Small intestine (tissue), 7 donors: Measurements from ENCODE around the gene MBTD1. TPM values are rescaled to one million over a fixed set of nuclear protein-coding genes. Genes with fewer than 3 reads are reported as not detected.
"Not testable (repeated sequence)": the region's sequence is repeated elsewhere in the genome, so short reads cannot be mapped to it uniquely, and the experiment has no call there.

Experiments
- DNase-seq, 2 donors: peaks; one replicate each; pipeline versions ENCODE4 v3.0.0 to v3.0.0-alpha.2; 2013
- FAIRE-seq: peaks from 2 replicates; lab custom pipeline; 2012; peaks lifted over from hg19 to GRCh38; lab: Jason Lieb, UNC
- H3K27ac ChIP-seq, 3 donors: one replicate each; pipeline ENCODE4 v1.5.1; 2013; ENCODE audit warnings: low read length in 2 of 3, mild to moderate bottlenecking in 2 of 3, control low read depth in 1 of 3, inconsistent platforms in 1 of 3, low read depth in 1 of 3, moderate library complexity in 1 of 3
- H3K27me3 ChIP-seq, 3 donors: one replicate each; pipeline ENCODE4 v1.6.1; 2013; ENCODE audit warnings: low read length in 3 of 3, inconsistent platforms in 1 of 3; ENCODE audit not compliant: control insufficient read depth in 3 of 3, insufficient read depth in 3 of 3
- H3K36me3 ChIP-seq, 3 donors: one replicate each; pipeline ENCODE4 v1.6.1; 2013; ENCODE audit warnings: low read length in 3 of 3, inconsistent platforms in 1 of 3, low read depth in 1 of 3, mild to moderate bottlenecking in 1 of 3, moderate library complexity in 1 of 3; ENCODE audit not compliant: control insufficient read depth in 3 of 3, insufficient read depth in 2 of 3
- H3K4me1 ChIP-seq, 3 donors: one replicate each; pipeline ENCODE4 v1.6.1; 2013; ENCODE audit warnings: low read length in 2 of 3, inconsistent platforms in 1 of 3, low read depth in 1 of 3, mild to moderate bottlenecking in 1 of 3, moderate library complexity in 1 of 3; ENCODE audit not compliant: control insufficient read depth in 3 of 3, insufficient read depth in 2 of 3
- H3K4me3 ChIP-seq, 3 donors: one replicate each; pipeline ENCODE4 v1.5.1; 2013; ENCODE audit warnings: low read length in 3 of 3, control low read depth in 1 of 3, inconsistent platforms in 1 of 3, low read depth in 1 of 3, mild to moderate bottlenecking in 1 of 3, moderate library complexity in 1 of 3
- H3K9me3 ChIP-seq, 2 donors: one replicate each; pipeline ENCODE4 v1.6.1; 2013; ENCODE audit warnings: low read depth in 1 of 2, low read length in 1 of 2; ENCODE audit not compliant: control insufficient read depth in 2 of 2, insufficient read depth in 1 of 2
- WGBS, 3 donors: extraction: QIAGEN DNeasy Blood & Tissue Kit; methylation state at CpG; one replicate each; pipeline ENCODE4 v1.1.7; 2013; 5-methylcytosine and 5-hydroxymethylcytosine counted together
- polyA plus RNA-seq, 4 donors: library from polyadenylated mRNA; stranded (reverse) in 3 of 4; unstranded in 1 of 4; fragments of 200-250 nt in 3 of 4; fragments of 120-200 nt in 1 of 4; gene quantifications; one replicate each; pipeline versions ENCODE4 v1.2.1 to v1.2.3, GENCODE V29; 2013
- donor health status: healthy with polysubstance abuse.
- donor health status: control.
- donor health status: control.
- donor health status: Bipolar disorder and iron deficiency.
- donor health status: healthy.

MBTD1 gene
- polyA plus RNA-seq, 4 donors, result 5.7 to 32.9 (median 7.3) TPM

- DNase-seq (no peak), FAIRE-seq (no peak)
- Histone ChIP-seq H3K27ac (no peak overlapping the region), H3K27me3 (no peaks in the 10 kb centered on the region), H3K36me3 (peaks cover 4 to 25% (median 5%) of the 10 kb centered on the region in 3 donors), H3K4me3 (no peak overlapping the region), H3K9me3 (no peaks in the 10 kb centered on the region), H3K4me1 (peaks cover 0 to 3% (median 0%) of the 10 kb centered on the region in 3 donors)
- 82 to 87% (median 84%) methylated on average over 5 of the region's 5 CpGs for WGBS, 3 donors
Measured at GRCh38 chr17:51180486-51180885, 79.4 kb downstream of the MBTD1 start.

- not testable (repeated sequence) for H3K27me3 ChIP-seq, H3K4me3 ChIP-seq, DNase-seq, H3K9me3 ChIP-seq, FAIRE-seq, H3K4me1 ChIP-seq, H3K27ac ChIP-seq
- 84 to 95% (median 92%) methylated on average over 9 of the region's 9 CpGs for WGBS, 3 donors
- peaks cover 2 to 55% (median 3%) of the 10 kb centered on the region in 3 donors for H3K36me3 ChIP-seq
Measured at GRCh38 chr17:51172030-51172429, 87.8 kb downstream of the MBTD1 start.

- Histone ChIP-seq H3K36me3 (peaks cover 2 to 54% (median 3%) of the 10 kb centered on the region in 3 donors), H3K4me3 (no peak overlapping the region), H3K27me3 (no peaks in the 10 kb centered on the region), H3K27ac (peak overlapping the region in 1 of 3 donors; percentile 65), H3K4me1 (peaks cover 0 to 5% (median 2%) of the 10 kb centered on the region in 3 donors), H3K9me3 (no peaks in the 10 kb centered on the region)
- DNase-seq, result peak; percentile 60 to 70
- WGBS, 3 donors, result 42 to 90% (median 72%) methylated on average over 2 of the region's 2 CpGs
- no peak for FAIRE-seq
Measured at GRCh38 chr17:51170736-51171135, 89.1 kb downstream of the MBTD1 start.

GRCh38 chr17:51169340-51169739, 90.5 kb downstream of the MBTD1 start:
- DNase-seq, result no peak
- Histone ChIP-seq H3K4me3 (no peak overlapping the region), H3K36me3 (peaks cover 2 to 44% (median 3%) of the 10 kb centered on the region in 3 donors), H3K27ac (no peak overlapping the region), H3K27me3 (no peaks in the 10 kb centered on the region), H3K4me1 (peaks cover 0 to 12% (median 2%) of the 10 kb centered on the region in 3 donors), H3K9me3 (no peaks in the 10 kb centered on the region)
- 86 to 98% (median 95%) methylated on average over 1 of the region's 1 CpG for WGBS, 3 donors
- FAIRE-seq, result no peak

- peak overlapping the region; percentile 71 to 95 (median 85) for H3K4me3 ChIP-seq
- peak; percentile 58 to 83 for DNase-seq
- H3K4me1 ChIP-seq, result peaks cover 0 to 12% (median 2%) of the 10 kb centered on the region in 3 donors
- no peak for FAIRE-seq
- no peaks in the 10 kb centered on the region for H3K27me3 ChIP-seq
- peak overlapping the region; percentile 79 to 96 (median 79) for H3K27ac ChIP-seq
- 10 to 15% (median 13%) methylated on average over 25 to 42 of the region's 42 CpGs for WGBS, 3 donors
- peaks cover 0 to 36% (median 3%) of the 10 kb centered on the region in 3 donors for H3K36me3 ChIP-seq
- no peaks in the 10 kb centered on the region for H3K9me3 ChIP-seq
Measured at GRCh38 chr17:51166987-51167931, 92.6 kb downstream of the MBTD1 start.

GRCh38 chr17:51166198-51166986, 93.5 kb downstream of the MBTD1 start, which contains the start of gene NME2:
Gene NME2 (plus strand): TSS chr17:51166411. CDS start chr17:51166831, 420 bp downstream.
- Histone ChIP-seq H3K27me3 (no peaks in the 10 kb centered on the region), H3K36me3 (peaks cover 0 to 37% (median 3%) of the 10 kb centered on the region in 3 donors), H3K27ac (peak within 1 kb of the TSS; percentile 79 to 96 (median 91)), H3K9me3 (no peaks in the 10 kb centered on the region), H3K4me1 (peaks cover 0 to 12% (median 2%) of the 10 kb centered on the region in 3 donors), H3K4me3 (peak within 1 kb of the TSS; percentile 71 to 95 (median 85))
- FAIRE-seq, result no peak
- WGBS, 3 donors, result 0 to 1% (median 1%) methylated on average over 56 to 98 of the region's 98 CpGs
- peak; percentile 94 to 95 for DNase-seq

GRCh38 chr17:51165680-51166197, 94.1 kb downstream of the MBTD1 start:
- peak overlapping the region; percentile 79 to 96 (median 91) for H3K27ac ChIP-seq
- H3K27me3 ChIP-seq, result no peaks in the 10 kb centered on the region
- peak overlapping the region; percentile 71 to 95 (median 85) for H3K4me3 ChIP-seq
- DNase-seq (no peak), FAIRE-seq (no peak)
- peaks cover 0 to 42% (median 3%) of the 10 kb centered on the region in 3 donors for H3K36me3 ChIP-seq
- H3K4me1 ChIP-seq, result peaks cover 0 to 8% (median 0%) of the 10 kb centered on the region in 3 donors
- 6 to 10% (median 7%) methylated on average over 20 to 21 of the region's 21 CpGs for WGBS, 3 donors
- H3K9me3 ChIP-seq, result no peaks in the 10 kb centered on the region
